AG04450 (cell line): ENCODE data around the gene SSX5. TPM values are rescaled to one million over a fixed set of nuclear protein-coding genes. Genes with fewer than 3 reads are reported as not detected.

Experiments used
- polyA plus RNA-seq: library from polyadenylated mRNA; depleted of rRNA; stranded (reverse); fragments of >200 nt; gene quantifications from 2 replicates; pipeline ENCODE4 v1.2.3, GENCODE V29; 2011; rRNA removed
- small RNA-seq: library from RNA; depleted of rRNA; stranded (forward); fragments of <200 nt; gene quantifications from one replicate; pipeline ENCODE3, GENCODE V24; 2012; ENCODE audit warnings: low read depth; ENCODE audit not compliant: insufficient read length

SSX5 gene
- polyA plus RNA-seq, 1 experiment: not detected

Small RNA genes lying within 50 kb of the gene (small RNA-seq; reads per million reads assigned to genes)
- gene AC245047.3 (not detected), gene AC245047.7 (not detected), gene RNA5SP503 (not detected), gene RNU6-707P (not detected)

Other genes starting within 250 kb of the SSX5 start
- 2.4 and 3.6 TPM in 2 replicates for gene ZNF182, start 192.8 kb downstream of the SSX5 start, polyA plus RNA-seq
- not detected in 2 replicates for gene SPACA5, start 189.8 kb downstream of the SSX5 start, polyA plus RNA-seq
- gene ZNF630, start 125.2 kb downstream of the SSX5 start, polyA plus RNA-seq: 0.69 and 0.77 TPM in 2 replicates
- gene SPACA5B, start 66.2 kb downstream of the SSX5 start, polyA plus RNA-seq: not detected in 2 replicates
- not detected in 2 replicates for gene SSX1, start 58.6 kb upstream of the SSX5 start, polyA plus RNA-seq
- not detected in 2 replicates for gene SSX3, start 159.9 kb upstream of the SSX5 start, polyA plus RNA-seq
- not detected in 2 replicates for gene SSX4, start 186.7 kb upstream of the SSX5 start, polyA plus RNA-seq
- not detected in 2 replicates for gene SSX4B, start 215.2 kb upstream of the SSX5 start, polyA plus RNA-seq